Neural cell (in vitro differentiated cells): ENCODE measurements around the gene UBXN4. TPM values are rescaled to one million over a fixed set of nuclear protein-coding genes. Genes with fewer than 3 reads are reported as not detected.

Source experiments
- H2AFZ ChIP-seq: fragments of 200-600, 300-800 bp; sonication (generic), shearing (Covaris generic); 2 replicates; pipeline ENCODE4 v1.6.0; 2014; ENCODE audit warnings: low read depth, mild to moderate bottlenecking, antibody characterized with exemption, low read length, moderate library complexity
- H3F3A ChIP-seq: fragments of 200-600 bp; shearing (Covaris generic); 2 replicates; pipeline ENCODE4 v1.6.1; 2016; ENCODE audit warnings: mild to moderate bottlenecking, moderate library complexity, mixed read lengths, antibody characterized with exemption, low read length; ENCODE audit not compliant: insufficient read depth, poor library complexity, severe bottlenecking
- H3K27ac ChIP-seq: fragments of 200-600, 300-800 bp; sonication (generic), shearing (Covaris generic); 2 replicates; pipeline ENCODE4 v1.5.1; 2014; ENCODE audit warnings: mild to moderate bottlenecking, low read length, moderate library complexity
- H3K27me3 ChIP-seq: fragments of 300-800, 200-600 bp; sonication (generic), shearing (Covaris generic); 2 replicates; pipeline ENCODE4 v1.6.0; 2014; ENCODE audit warnings: mild to moderate bottlenecking, low read depth, low read length, moderate library complexity; ENCODE audit not compliant: insufficient read depth
- H3K36me3 ChIP-seq: fragments of 300-800, 200-600 bp; sonication (generic), shearing (Covaris generic); 2 replicates; pipeline ENCODE4 v1.5.1; 2014; ENCODE audit warnings: mild to moderate bottlenecking, antibody characterized with exemption, low read length, moderate library complexity; ENCODE audit not compliant: insufficient read depth
- H3K4me2 ChIP-seq: fragments of 300-800, 200-600 bp; sonication (generic), shearing (Covaris generic); 2 replicates; pipeline ENCODE4 v1.6.0; 2014; ENCODE audit warnings: mild to moderate bottlenecking, low read length
- H3K4me3 ChIP-seq: fragments of 300-800, 200-600 bp; sonication (generic), shearing (Covaris generic); 2 replicates; pipeline ENCODE4 v1.5.1; 2014; ENCODE audit warnings: mild to moderate bottlenecking, low read length, moderate library complexity
- H3K79me2 ChIP-seq: fragments of 200-600 bp; shearing (Covaris generic); replicated peaks from 2 replicates; pipeline ENCODE4 v1.6.0; 2014; ENCODE audit warnings: mild to moderate bottlenecking, low read length, moderate library complexity; ENCODE audit not compliant: insufficient read depth
- H3K9ac ChIP-seq: fragments of 300-800, 200-600 bp; sonication (generic), shearing (Covaris generic); 2 replicates; pipeline ENCODE4 v1.6.1; 2016; ENCODE audit warnings: mild to moderate bottlenecking, low read length, mixed read lengths
- H3K9me2 ChIP-seq: fragments of 200-600 bp; shearing (Covaris generic); 2 replicates; pipeline ENCODE4 v1.6.1; 2016; ENCODE audit warnings: mild to moderate bottlenecking, low read length, mixed read lengths; ENCODE audit not compliant: insufficient read depth
- H3K9me3 ChIP-seq: fragments of 200-600, 300-800 bp; sonication (generic), shearing (Covaris generic); 2 replicates; pipeline ENCODE4 v1.6.1; 2016; ENCODE audit warnings: mild to moderate bottlenecking, mixed run types, low read length, moderate library complexity, mixed read lengths
- H4K20me1 ChIP-seq: fragments of 200-600 bp; shearing (Covaris generic); 2 replicates; pipeline ENCODE4 v1.6.1; 2016; ENCODE audit warnings: mild to moderate bottlenecking, mixed run types; ENCODE audit not compliant: insufficient read depth
- CTCF ChIP-seq: fragments of 450-650 bp; IDR thresholded peaks from 2 replicates; pipeline ENCODE4 v1.5.1; 2014; ENCODE audit warnings: antibody characterized with exemption, mild to moderate bottlenecking, moderate library complexity; ENCODE audit not compliant: poor library complexity, severe bottlenecking
- EP300 ChIP-seq: fragments of 450-650 bp; conservative IDR thresholded peaks from 2 replicates; pipeline ENCODE4 v1.6.1; 2014; ENCODE audit warnings: antibody characterized with exemption, mild to moderate bottlenecking, moderate library complexity; ENCODE audit not compliant: poor library complexity, severe bottlenecking
- EZH2 ChIP-seq: fragments of 200-600, 300-800 bp; shearing (Covaris generic), sonication (generic); IDR thresholded peaks from 2 replicates; pipeline ENCODE4 v1.6.1; 2014; ENCODE audit warnings: antibody characterized with exemption, low read length, borderline replicate concordance, mild to moderate bottlenecking; ENCODE audit not compliant: insufficient read depth, poor library complexity, severe bottlenecking
- MXI1 ChIP-seq: fragments of 450-650 bp; conservative IDR thresholded peaks from 2 replicates; pipeline ENCODE4 v1.6.1; 2014; ENCODE audit warnings: antibody characterized with exemption, mild to moderate bottlenecking; ENCODE audit not compliant: poor library complexity, severe bottlenecking
- POLR2AphosphoS5 ChIP-seq: IDR thresholded peaks from 2 replicates; pipeline ENCODE4 v1.6.1; 2012
- RAD21 ChIP-seq: fragments of 450-650 bp; conservative IDR thresholded peaks from 2 replicates; pipeline ENCODE4 v1.6.1; 2014; ENCODE audit warnings: antibody characterized with exemption, mild to moderate bottlenecking, moderate library complexity
- REST ChIP-seq: IDR thresholded peaks from 2 replicates; pipeline ENCODE4 v1.6.1; 2012; ENCODE audit warnings: borderline replicate concordance
- SMC3 ChIP-seq: fragments of 450-650 bp; conservative IDR thresholded peaks from 2 replicates; pipeline ENCODE4 v1.6.1; 2014; ENCODE audit warnings: antibody characterized with exemption, mild to moderate bottlenecking, moderate library complexity; ENCODE audit not compliant: poor library complexity
- TAF1 ChIP-seq: IDR thresholded peaks from 2 replicates; pipeline ENCODE4 v1.6.1; 2012; ENCODE audit warnings: low read depth
- polyA plus RNA-seq: library from polyadenylated mRNA; depleted of rRNA; stranded (reverse); fragments of >200 nt; gene quantifications from 2 replicates; pipeline ENCODE4 v1.2.3, GENCODE V29; 2014

The UBXN4 gene
- polyA plus RNA-seq, 1 donor from 2014 or later, result 158 TPM

- H3K4me3 ChIP-seq, result peak overlapping the region; percentile 89
- H3K36me3 ChIP-seq, result peaks cover 3% of the 10 kb centered on the region
- peak overlapping the region; percentile 99 for H3K9ac ChIP-seq
- peak overlapping the region; percentile 77 for H2AFZ ChIP-seq
- H3K27me3 ChIP-seq, result no peaks in the 10 kb centered on the region
- H3K9me2 ChIP-seq, result no peaks in the 10 kb centered on the region
- no peaks in the 10 kb centered on the region for H3K9me3 ChIP-seq
- H3K27ac ChIP-seq, result peak overlapping the region; percentile 98
- H4K20me1 ChIP-seq, result no peaks in the 10 kb centered on the region
- TF ChIP-seq TAF1 (no peak), POLR2AphosphoS5 (peak; percentile 79)
- H3K79me2 ChIP-seq, result peaks cover 51% of the 10 kb centered on the region
- peaks cover 4% of the 10 kb centered on the region for H3F3A ChIP-seq
- H3K4me2 ChIP-seq, result peak overlapping the region; percentile 84
These were observed 686 bp downstream of the UBXN4 start for GRCh38 chr2:135742325-135742757.

GRCh38 chr2:135743860-135744259, 2.2 kb downstream of the UBXN4 start:
- Histone ChIP-seq H3K9me2 (no peaks in the 10 kb centered on the region), H3K79me2 (peaks cover 59% of the 10 kb centered on the region), H3K36me3 (peaks cover 3% of the 10 kb centered on the region), H4K20me1 (no peaks in the 10 kb centered on the region), H3K27me3 (no peaks in the 10 kb centered on the region), H3K27ac (no peak overlapping the region), H3K4me2 (peak overlapping the region; percentile 84), H3K9me3 (no peaks in the 10 kb centered on the region), H3F3A (peaks cover 4% of the 10 kb centered on the region), H2AFZ (no peak overlapping the region), H3K9ac (no peak overlapping the region), H3K4me3 (peak overlapping the region; percentile 89)
- TF ChIP-seq POLR2AphosphoS5 (no peak), EP300 (no peak), SMC3 (no peak), REST (no peak), RAD21 (no peak), MXI1 (no peak), EZH2 (no peak), CTCF (no peak), TAF1 (no peak)
